Cerebellar cortex (tissue), 1 donor: ENCODE measurements around the gene TVP23C.
"Not testable (repeated sequence)": the region's sequence is repeated elsewhere in the genome, so short reads cannot be mapped to it uniquely, and the experiment has no call there.

Experiments used
- DNase-seq: peaks from one replicate; pipeline ENCODE4 v3.0.0-alpha.2; 2015; ENCODE audit warnings: low spot score

The TVP23C gene

DNA sequence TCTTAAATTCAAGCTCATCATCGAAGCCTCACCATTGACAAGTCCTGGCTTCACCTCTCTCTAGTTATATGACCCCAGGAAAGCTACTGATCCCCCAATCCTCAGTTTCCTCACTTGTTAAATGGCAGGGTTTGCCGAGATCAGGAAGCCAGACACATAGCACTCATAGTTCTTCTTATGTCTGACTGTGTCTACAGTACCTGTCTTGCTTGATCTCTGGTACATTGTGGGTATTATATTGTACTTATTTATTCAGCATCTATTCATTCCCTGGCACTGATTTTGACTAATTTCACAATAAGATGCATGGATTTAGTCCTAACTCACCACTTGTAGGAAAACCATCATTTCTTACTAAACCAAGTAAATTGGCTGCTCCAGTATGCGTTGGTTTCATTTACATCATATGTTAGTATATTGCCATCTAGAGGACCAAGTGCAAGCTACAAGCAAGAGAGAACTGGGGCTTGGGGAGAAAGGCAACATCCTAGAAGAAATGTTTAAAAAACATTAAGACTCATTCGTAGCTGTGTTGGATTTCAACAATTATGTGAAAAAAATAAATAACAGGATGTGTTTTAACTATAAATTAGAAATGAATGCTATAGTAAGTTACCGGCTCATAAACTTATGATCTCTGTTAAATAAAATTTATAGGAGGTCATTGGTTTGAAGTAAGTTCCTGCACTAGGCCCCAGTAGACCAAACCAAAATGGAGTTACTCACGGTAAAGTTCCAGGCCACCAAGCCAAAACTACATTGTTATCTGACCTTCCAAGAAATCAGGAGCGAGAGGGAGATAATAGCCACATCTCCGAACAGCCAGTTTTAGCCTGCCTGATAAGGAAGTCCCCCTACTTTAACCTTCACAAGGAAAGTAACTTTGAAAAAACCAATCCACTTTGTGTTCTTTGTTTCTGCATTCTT lies 36.7 kb downstream of the TVP23C start:
- peak; percentile 75 for DNase-seq

- not testable (repeated sequence) for DNase-seq
Observed at GRCh38 chr17:15524990-15525985, 38.0 kb downstream of the TVP23C start.

GRCh38 chr17:15516150-15516549 lies 47.1 kb downstream of the TVP23C start:
- DNase-seq: no peak

GRCh38 chr17:15514469-15514868 lies 48.8 kb downstream of the TVP23C start:
- no peak for DNase-seq

DNA sequence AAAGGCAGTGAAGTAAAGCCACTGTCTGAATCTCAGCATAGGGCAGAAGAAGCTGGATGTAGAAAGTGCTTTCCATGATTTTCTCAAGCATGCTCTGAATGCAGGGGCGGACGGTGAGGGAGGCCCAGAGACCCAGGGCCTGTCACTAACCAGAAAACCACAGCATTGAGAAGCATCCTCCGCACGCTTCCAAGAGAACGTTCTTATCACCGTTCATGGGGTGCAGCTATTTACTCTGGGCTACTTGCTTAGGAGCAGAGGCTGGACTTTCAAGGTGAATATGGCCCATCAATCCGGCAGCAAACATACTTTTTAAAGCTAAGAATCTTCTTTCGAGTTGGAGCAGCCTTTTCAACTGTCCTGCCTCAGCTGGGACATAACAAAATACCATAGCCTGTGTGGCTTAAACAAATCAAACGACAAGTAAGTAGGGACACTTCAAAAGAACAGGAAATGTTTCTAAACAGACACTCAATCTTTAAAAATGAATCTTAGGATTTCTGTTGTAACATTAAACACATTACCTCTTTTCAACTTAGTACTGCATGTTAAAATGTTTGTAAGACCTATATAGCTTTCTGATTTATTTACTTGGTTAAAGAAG lies 49.3 kb downstream of the TVP23C start:
- DNase-seq: no peak

- no peak for DNase-seq
Observed at GRCh38 chr17:15513058-15513791, 50.1 kb downstream of the TVP23C start.

DNA sequence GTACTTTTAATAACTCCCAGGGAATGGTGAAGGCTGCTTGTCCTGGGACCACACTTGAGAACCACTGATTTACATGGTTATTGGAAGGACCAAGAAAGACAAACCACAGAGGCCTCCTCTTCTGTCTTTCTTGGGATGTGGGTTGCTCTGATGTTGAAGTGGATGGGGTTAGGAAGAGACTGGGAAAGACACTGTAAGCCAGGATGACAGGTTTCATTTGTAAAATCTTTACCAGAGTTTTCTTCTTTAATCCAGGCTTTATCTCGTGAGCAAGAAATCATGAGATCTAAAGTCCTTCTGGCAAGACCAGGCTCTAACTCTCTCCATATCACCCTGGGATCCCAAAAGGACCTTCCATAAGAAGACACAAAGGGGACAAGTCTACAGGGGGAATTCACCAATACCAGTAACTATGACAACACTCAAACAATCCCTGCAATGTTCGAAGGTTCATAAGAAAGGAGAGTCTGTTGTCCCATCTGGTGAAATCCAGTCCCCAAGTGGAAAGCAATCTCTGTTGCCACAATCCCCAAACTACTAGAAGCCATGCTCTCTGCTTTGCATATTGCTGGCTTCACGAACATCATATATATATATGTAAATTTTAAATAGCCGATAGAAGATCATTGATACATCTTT lies 51.1 kb downstream of the TVP23C start:
- DNase-seq: no peak

DNA sequence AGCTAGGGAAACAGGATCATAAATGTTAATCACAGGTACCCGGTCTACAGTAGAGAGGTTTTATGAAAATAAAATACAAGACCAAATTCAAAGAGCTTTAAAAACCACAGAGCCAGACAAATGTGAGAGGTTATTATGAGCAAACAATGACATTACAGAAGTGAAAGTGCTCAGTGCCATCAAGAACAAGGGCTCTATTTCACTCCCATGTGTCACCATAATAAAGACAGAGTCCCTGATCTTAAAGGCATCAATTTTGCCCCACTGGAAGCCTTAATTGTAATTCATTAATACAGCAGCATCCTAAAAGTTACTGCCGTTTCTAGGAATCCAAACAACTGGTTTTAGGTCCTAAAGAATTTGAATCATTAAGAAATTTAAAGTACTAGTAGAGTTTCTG lies 52.1 kb downstream of the TVP23C start:
- no peak for DNase-seq

DNA sequence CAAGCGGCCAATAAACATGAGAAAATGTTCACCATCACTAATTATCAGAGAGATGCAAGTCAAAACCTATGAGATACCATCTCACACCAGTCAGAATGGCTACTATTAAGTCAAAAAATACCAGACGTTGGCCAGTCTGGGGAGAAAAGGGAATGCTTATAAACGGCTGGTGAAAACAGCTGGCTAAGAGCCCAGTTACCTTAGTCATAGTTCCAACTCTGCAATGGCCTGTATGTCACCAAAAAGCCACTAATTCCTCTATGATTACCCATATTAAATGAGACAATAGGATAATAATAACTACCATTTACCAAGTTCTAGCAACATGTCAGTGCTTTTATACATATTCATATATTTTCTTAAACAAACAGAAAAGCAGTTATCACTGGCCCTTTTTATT lies 52.9 kb downstream of the TVP23C start:
- DNase-seq: no peak

- DNase-seq: no peak
Observed at GRCh38 chr17:15509095-15509494, 54.2 kb downstream of the TVP23C start.

DNA sequence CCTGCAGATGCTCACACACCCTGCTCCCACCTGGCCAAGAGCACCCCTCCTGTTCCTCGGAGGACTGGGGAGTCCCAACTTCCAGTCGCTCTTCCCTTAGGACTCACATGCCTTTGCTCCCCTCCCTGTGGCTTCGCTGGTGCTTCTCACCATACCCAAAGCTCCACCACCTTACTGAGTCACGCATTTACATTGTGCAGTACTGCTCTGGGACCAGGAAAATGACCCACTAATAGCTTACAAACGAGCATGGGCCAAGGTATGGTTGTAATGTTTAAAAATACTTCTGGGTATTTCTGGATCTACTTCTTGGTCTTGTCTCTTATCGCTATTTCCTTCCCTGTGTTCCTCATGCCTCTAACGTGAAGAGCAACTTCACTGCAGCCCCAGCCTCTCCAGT lies 54.8 kb downstream of the TVP23C start:
- no peak for DNase-seq

- no peak for DNase-seq
Observed at GRCh38 chr17:15507896-15508295, 55.4 kb downstream of the TVP23C start.

GRCh38 chr17:15507001-15507400 lies 56.3 kb downstream of the TVP23C start:
- no peak for DNase-seq

GRCh38 chr17:15505708-15506107 lies 57.6 kb downstream of the TVP23C start:
- not testable (repeated sequence) for DNase-seq

DNA sequence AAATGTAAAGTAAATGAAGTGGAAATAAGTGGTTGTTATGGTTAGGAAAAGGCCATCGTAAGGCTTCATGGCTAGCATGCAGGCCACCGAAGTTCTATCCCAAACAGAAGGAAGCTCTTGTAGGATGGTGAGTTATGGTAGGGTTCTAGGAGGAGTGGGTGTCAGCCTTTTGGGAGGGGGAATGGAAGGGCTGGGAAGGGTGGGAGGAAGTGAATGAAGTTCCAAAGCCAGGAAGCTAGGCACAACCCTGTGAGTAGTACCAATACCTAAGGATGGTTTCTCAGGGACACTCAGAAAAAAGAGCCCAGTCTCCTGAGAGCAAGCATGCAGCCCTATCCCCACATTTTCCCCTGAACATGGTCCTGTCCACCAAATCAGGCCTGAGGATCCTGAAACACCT lies 59.6 kb downstream of the TVP23C start:
- no peak for DNase-seq

GRCh38 chr17:15502369-15503112 lies 60.7 kb downstream of the TVP23C start:
- DNase-seq: peak; percentile 83

DNA sequence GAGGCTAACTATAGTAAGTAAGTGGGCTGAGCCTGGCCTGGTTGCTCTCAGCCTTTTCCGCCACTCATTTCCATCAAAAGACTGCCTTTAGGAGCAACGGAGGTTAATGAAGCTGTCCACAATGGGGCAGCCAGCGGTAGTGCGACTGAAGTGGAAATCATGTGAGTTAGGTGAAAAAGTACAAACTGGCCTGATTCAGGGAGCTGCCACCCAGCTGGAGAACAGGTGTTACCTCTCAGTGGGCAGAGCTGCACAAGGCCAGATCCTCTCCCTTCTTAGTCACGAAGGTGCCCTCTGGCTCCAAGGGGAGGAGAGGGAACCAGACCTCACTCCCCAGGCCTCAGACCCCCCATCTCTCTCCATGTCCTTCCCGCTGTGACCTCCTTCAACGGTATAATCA lies 61.5 kb downstream of the TVP23C start:
- DNase-seq: no peak

DNA sequence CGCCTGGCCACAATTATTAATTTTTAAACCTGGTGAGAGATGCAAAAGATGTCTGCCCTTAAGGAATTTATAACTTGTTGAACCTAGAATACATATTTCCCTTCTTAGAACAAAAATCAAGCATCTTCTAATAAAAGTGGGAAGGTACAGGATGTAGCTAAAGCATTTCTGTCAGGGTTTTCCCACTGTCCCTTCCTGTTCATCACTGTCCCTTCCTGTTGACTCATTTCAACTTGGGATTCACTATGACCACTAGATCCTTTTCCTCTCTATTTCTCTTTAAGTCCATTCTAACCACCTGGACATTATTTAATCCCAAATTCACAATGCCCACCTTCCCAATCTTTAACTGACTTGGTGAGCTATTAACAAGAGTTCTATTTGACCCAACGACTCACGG lies 62.0 kb downstream of the TVP23C start:
- DNase-seq: no peak

GRCh38 chr17:15498107-15498506 lies 65.2 kb downstream of the TVP23C start:
- DNase-seq: peak; percentile 25
